HUES6 (cell line): ENCODE results near the gene NARF.

ENCODE experiments used
- H3K27ac ChIP-seq: 2 replicates; pipeline ENCODE4 v1.7.0; 2013; ENCODE audit warnings: low read depth, mild to moderate bottlenecking, low read length, inconsistent platforms
- H3K27me3 ChIP-seq: 2 replicates; pipeline ENCODE4 v1.6.1; 2013; ENCODE audit warnings: low read length; ENCODE audit not compliant: control insufficient read depth, insufficient read depth
- H3K36me3 ChIP-seq: 2 replicates; pipeline ENCODE4 v1.6.1; 2013; ENCODE audit warnings: low read length; ENCODE audit not compliant: control insufficient read depth, insufficient read depth
- H3K4me1 ChIP-seq: 2 replicates; pipeline ENCODE4 v1.6.1; 2013; ENCODE audit warnings: low read length; ENCODE audit not compliant: control insufficient read depth, insufficient read depth
- H3K4me3 ChIP-seq: 2 replicates; pipeline ENCODE4 v1.5.1; 2013; ENCODE audit warnings: low read depth, low read length
- H3K9ac ChIP-seq: one replicate; pipeline ENCODE4 v1.6.1; 2013; ENCODE audit warnings: mild to moderate bottlenecking, low read length
- H3K9me3 ChIP-seq: 2 replicates; pipeline ENCODE4 v1.6.1; 2013; ENCODE audit warnings: low read depth, low read length; ENCODE audit not compliant: control insufficient read depth, insufficient read depth

Gene NARF

GRCh38 chr17:82435103-82435502 is 23.4 kb upstream of the NARF start:
- Histone ChIP-seq H3K9me3 (no peaks in the 10 kb centered on the region), H3K4me1 (no peaks in the 10 kb centered on the region), H3K4me3 (no peak overlapping the region), H3K9ac (no peak overlapping the region), H3K27ac (no peak overlapping the region), H3K36me3 (peaks cover 15% of the 10 kb centered on the region), H3K27me3 (no peaks in the 10 kb centered on the region)

- H3K36me3 ChIP-seq, result peaks cover 15% of the 10 kb centered on the region
- 0 out of 2 replicates have a peak, but pooled peaks cover 3% of the 10 kb centered on the region for H3K4me1 ChIP-seq
- no peaks in the 10 kb centered on the region for H3K9me3 ChIP-seq
- H3K27me3 ChIP-seq, result no peaks in the 10 kb centered on the region
- no peak overlapping the region for H3K27ac ChIP-seq
- H3K4me3 ChIP-seq, result no peak overlapping the region
- no peak overlapping the region for H3K9ac ChIP-seq
Measured at GRCh38 chr17:82435601-82436583, 22.6 kb upstream of the NARF start.

DNA sequence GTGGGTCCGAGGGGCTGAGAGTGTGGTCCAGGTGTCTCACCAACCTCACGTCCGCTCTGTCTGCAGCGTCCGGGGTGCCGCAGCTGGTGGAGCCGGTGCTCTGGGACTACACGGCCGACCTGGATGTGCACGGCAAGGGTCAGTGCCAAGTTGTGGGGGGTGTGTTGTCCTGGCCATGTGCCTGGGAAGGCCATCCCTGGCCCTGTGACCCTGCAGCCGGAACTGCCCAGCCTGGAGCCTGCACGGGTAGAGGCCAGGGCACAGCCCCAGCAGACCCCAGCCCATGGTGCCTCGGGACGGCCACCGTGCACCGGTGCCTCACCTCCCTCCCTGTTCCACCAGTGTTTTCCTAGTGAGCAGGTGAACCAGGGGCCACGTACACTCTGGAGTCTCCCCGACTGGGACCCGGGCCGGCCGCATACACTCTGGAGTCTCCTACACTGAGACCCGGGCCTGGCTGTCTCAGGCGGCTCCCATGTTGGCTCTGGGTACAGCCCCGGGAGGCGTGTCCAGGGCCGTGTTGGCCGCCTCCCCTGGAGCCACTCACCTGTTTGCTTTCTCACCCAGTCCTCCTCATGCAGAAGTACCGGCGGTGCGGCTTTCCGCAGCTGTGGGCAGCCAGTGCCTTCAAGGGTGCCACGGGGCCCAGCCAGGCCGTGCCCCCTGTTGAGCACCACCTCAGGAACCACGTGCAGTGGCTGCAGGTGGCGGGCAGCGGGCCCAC is 21.8 kb upstream of the NARF start:
- no peaks in the 10 kb centered on the region for H3K27me3 ChIP-seq
- no peak overlapping the region for H3K27ac ChIP-seq
- peaks cover 7% of the 10 kb centered on the region; the same call in 1 of the 2 replicates for H3K4me1 ChIP-seq
- peaks cover 16% of the 10 kb centered on the region for H3K36me3 ChIP-seq
- H3K9ac ChIP-seq, result no peak overlapping the region
- H3K9me3 ChIP-seq, result no peaks in the 10 kb centered on the region
- H3K4me3 ChIP-seq, result no peak overlapping the region

DNA sequence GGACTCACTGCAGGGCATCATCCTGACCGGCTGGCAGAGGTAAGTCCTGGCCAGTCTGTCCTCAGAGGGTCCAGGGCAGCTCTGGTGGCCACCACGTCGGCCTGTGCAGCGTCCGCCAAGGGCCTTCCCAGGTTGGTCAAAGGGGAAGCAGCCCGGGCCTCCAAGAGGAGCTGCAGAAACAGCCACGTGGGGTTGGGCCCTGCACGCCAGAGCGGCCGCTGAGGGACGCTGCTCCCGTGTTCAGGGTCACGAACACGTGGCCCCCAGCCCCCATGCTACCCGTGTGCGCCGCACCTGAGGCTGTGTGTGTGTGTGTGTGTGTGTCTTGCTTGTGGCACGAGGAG is 21.2 kb upstream of the NARF start:
- peaks cover 7% of the 10 kb centered on the region; the same call in 1 of the 2 replicates for H3K4me1 ChIP-seq
- H3K27ac ChIP-seq, result no peak overlapping the region
- H3K9ac ChIP-seq, result no peak overlapping the region
- no peaks in the 10 kb centered on the region for H3K9me3 ChIP-seq
- H3K36me3 ChIP-seq, result peaks cover 18% of the 10 kb centered on the region
- no peak overlapping the region for H3K4me3 ChIP-seq
- H3K27me3 ChIP-seq, result no peaks in the 10 kb centered on the region

DNA sequence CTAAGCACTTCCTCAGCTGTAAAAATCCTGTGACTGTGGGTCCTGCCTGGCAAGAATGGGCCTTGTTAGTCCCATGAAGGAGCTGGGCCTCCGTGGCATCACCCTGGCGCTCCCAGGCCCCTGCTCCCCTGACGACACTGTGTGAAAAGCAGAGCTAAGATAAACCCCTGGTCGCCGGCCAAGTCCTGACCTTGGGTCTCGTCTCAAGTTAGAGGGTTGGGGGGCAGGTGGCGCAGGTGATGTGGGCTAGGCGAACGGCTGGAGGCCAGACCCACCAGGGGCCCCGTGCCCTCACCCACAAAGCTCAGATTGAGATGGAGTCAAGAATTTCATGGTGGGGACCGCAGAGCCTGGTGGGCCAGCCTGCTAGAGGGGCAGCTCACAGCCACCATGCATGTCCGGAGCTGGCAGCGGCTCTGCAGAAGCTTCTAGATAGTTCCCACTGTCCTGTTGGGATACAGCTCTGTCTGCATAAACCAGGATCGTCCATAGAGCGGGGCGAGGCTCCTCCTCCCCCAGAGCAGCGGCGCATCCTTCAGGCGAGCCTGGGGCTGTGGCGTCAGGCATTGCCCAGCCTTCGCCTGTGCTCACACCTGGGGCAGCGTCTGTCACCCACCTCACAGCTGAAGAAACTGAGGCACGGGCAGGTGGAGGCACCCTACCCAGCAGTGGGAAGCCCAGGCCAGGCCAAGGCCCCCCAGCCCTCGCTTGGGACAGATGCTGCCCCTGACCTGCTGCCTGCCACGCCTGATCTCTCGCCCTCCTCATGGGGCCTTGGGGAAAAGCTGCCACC is 19.9 kb upstream of the NARF start:
- H3K4me3 ChIP-seq, result no peak overlapping the region
- H3K4me1 ChIP-seq, result peaks cover 7% of the 10 kb centered on the region; the same call in 1 of the 2 replicates
- no peak overlapping the region for H3K27ac ChIP-seq
- no peaks in the 10 kb centered on the region for H3K9me3 ChIP-seq
- H3K9ac ChIP-seq, result no peak overlapping the region
- H3K27me3 ChIP-seq, result no peaks in the 10 kb centered on the region
- H3K36me3 ChIP-seq, result peaks cover 29% of the 10 kb centered on the region

DNA sequence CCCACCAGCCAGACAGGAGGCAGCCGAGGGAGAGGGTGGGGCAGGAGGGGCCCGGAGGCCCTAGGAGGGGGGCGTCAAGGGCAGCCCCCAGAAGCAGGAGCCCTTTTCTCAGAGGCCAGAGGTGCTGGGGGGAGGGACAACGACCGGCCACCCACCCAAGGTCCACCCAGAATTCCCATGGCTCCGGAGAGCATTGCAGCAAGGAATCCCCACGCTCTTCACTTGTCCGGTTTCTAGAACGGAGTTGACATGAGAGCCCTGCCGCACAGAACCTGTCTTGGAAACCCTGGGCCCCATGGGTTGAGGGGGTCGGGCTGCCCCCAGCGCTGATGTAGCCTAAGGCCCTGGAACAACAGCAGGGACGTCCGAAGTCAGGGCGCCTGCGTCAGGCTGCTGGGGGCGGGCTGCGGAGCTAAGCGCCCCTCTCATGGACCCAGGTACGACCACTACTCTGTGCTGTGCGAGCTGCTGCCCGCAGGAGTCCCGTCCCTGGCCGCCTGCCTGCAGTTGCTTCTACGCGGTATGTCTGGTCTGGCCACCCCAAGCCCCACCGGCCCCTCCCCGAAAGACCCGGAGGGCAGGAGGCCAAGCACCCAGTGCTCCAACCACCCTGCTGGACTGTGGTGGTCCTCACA is 19.2 kb upstream of the NARF start:
- H3K36me3 ChIP-seq, result peaks cover 35% of the 10 kb centered on the region
- H3K27me3 ChIP-seq, result no peaks in the 10 kb centered on the region
- H3K4me3 ChIP-seq, result no peak overlapping the region
- no peak overlapping the region for H3K9ac ChIP-seq
- no peaks in the 10 kb centered on the region for H3K9me3 ChIP-seq
- H3K4me1 ChIP-seq, result peaks cover 7% of the 10 kb centered on the region; the same call in 1 of the 2 replicates
- no peak overlapping the region for H3K27ac ChIP-seq

- no peak overlapping the region for H3K27ac ChIP-seq
- H3K36me3 ChIP-seq, result peaks cover 40% of the 10 kb centered on the region
- H3K27me3 ChIP-seq, result no peaks in the 10 kb centered on the region
- no peaks in the 10 kb centered on the region for H3K9me3 ChIP-seq
- H3K4me1 ChIP-seq, result peaks cover 7% of the 10 kb centered on the region; the same call in 1 of the 2 replicates
- no peak overlapping the region for H3K9ac ChIP-seq
- H3K4me3 ChIP-seq, result no peak overlapping the region
Measured at GRCh38 chr17:82439829-82440365, 18.6 kb upstream of the NARF start.

- no peak overlapping the region for H3K9ac ChIP-seq
- no peaks in the 10 kb centered on the region for H3K27me3 ChIP-seq
- H3K4me1 ChIP-seq, result peaks cover 7% of the 10 kb centered on the region; the same call in 1 of the 2 replicates
- no peak overlapping the region for H3K27ac ChIP-seq
- peaks cover 45% of the 10 kb centered on the region for H3K36me3 ChIP-seq
- H3K9me3 ChIP-seq, result no peaks in the 10 kb centered on the region
- H3K4me3 ChIP-seq, result no peak overlapping the region
Measured at GRCh38 chr17:82440469-82440981, 18.0 kb upstream of the NARF start.

DNA sequence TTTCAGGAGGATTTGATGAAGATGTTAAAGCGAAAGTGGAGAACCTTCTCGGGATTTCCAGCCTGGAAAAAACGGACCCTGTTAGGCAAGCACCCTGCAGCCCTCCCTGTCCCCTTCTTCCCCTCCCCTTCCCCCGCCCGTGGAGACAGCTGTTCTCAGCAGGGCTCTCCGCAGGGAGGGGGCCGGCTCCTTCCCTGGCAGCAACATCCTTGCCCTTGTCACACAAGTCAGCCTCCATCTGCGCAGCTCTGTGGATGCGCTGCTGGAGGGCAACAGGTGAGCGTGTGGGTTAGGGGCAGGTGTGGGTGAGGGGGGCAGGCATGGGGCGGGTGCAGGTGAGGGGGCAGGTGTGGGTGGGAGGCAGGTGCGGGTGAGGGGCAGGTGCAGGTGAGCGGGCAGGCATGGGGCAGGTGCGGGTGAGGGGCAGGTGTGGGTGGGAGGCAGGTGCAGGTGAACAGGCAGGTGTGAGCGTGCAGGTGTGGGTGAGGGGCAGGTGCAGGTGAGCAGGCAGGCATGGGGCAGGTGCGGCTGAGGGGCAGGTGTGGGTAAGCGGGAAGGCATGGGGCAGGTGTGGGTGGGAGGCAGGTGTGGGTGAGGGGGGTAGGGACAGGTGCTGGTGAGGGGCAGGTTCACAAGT is 17.4 kb upstream of the NARF start:
- H3K36me3 ChIP-seq, result peaks cover 50% of the 10 kb centered on the region
- H3K9me3 ChIP-seq, result no peaks in the 10 kb centered on the region
- no peak overlapping the region for H3K4me3 ChIP-seq
- no peak overlapping the region for H3K27ac ChIP-seq
- H3K27me3 ChIP-seq, result no peaks in the 10 kb centered on the region
- H3K9ac ChIP-seq, result no peak overlapping the region
- H3K4me1 ChIP-seq, result peaks cover 7% of the 10 kb centered on the region; the same call in 1 of the 2 replicates
